ENCODE results near the gene PRSS12.

DNA sequence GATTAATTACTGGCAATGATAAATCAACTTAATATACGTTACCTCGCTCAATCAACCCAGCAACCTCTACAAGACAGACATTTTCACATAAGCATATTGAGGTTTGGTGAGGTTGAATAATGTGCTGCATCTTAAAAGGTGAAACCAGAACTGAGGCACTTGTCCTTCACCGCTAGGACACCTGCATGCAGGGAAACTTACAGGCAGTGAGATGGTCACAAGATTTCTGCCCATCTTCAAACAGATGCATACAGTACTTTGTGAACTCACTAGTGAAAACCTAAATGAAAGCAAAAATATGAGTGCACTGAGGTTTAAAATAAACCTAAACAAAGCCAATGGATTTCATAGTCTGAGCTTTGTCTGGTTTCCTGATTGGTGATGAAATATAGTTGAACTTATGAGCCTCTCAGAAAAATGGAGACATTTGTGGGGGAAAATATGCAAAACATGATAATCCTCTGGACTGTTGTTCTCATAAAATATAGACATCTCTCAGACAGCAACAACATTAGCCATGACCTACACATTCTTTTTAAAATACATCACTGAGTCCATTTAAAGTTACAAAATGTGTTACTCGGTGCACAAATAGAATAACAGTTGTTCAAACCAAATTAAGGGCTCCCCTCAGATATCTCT, 20.9 kb upstream of the PRSS12 start:
- no peak for TF ChIP-seq CTCF (IDR thresholded peaks at IDR 0.05)
- no peak for TF ChIP-seq EZH2 (IDR thresholded peaks at IDR 0.05; ENCODE audit: borderline replicate concordance, insufficient read depth, low read depth, low read length, poor library complexity, severe bottlenecking)
